Suprapubic skin (tissue), 3 donors: ENCODE data around the gene PRSS57.

Experiments used
- POLR2AphosphoS5 ChIP-seq, 3 donors: sonication (generic); formaldehyde crosslinking; IDR thresholded peaks; one replicate each; pipeline ENCODE4 v1.6.1; 2017; ENCODE audit warnings: antibody characterized with exemption in 3 of 3
- TF ChIP-seq, protein P1 (sequence below), 2 donors: fragments of 200-600 bp in 1 of 2; fragments of 450-650 bp in 1 of 2; sonication (generic) in 1 of 2; IDR thresholded peaks; one replicate each; pipeline ENCODE4 v1.5.1; 2016 to 2019; ENCODE audit warnings: antibody characterized with exemption in 2 of 2, mild to moderate bottlenecking in 1 of 2, moderate library complexity in 1 of 2

DNA sequence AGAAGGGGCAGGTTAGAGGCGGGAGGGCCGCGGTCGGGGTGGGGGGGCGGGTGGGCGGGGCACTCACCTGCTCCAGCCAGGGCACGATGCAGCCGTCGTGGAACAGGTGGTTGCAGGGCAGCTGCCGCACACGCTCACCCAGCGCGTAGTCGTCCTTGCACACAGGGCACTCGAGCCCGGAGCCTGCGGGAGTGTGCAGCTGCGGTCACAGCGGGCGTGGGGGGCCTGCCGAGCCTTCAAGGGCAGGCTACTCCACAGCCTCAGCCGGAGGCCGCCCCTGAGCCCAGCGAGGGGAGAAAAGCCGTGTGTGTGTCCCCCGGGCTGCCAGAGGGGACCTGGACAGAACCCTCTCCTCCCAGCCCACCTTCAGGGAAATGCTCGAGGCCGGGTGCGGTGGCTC is 46.9 kb downstream of the PRSS57 start:
- TF ChIP-seq, protein P1, sequence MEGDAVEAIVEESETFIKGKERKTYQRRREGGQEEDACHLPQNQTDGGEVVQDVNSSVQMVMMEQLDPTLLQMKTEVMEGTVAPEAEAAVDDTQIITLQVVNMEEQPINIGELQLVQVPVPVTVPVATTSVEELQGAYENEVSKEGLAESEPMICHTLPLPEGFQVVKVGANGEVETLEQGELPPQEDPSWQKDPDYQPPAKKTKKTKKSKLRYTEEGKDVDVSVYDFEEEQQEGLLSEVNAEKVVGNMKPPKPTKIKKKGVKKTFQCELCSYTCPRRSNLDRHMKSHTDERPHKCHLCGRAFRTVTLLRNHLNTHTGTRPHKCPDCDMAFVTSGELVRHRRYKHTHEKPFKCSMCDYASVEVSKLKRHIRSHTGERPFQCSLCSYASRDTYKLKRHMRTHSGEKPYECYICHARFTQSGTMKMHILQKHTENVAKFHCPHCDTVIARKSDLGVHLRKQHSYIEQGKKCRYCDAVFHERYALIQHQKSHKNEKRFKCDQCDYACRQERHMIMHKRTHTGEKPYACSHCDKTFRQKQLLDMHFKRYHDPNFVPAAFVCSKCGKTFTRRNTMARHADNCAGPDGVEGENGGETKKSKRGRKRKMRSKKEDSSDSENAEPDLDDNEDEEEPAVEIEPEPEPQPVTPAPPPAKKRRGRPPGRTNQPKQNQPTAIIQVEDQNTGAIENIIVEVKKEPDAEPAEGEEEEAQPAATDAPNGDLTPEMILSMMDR (IDR thresholded peaks at IDR 0.05): no peak
- no peak for TF ChIP-seq POLR2AphosphoS5 (IDR thresholded peaks at IDR 0.05)
